HepG2 (cell line): ENCODE measurements around the gene LILRB4.
"Not testable (repeated sequence)": the region's sequence is repeated elsewhere in the genome, so short reads cannot be mapped to it uniquely, and the experiment has no call there.

Experiments used
- AKNA ChIP-seq: sonication (generic); formaldehyde crosslinking; IDR thresholded peaks from 2 replicates; pipeline ENCODE4 v1.4.0; 2020; ENCODE audit warnings: missing genetic modification reagents, borderline replicate concordance
- ATF6 ChIP-seq: sonication (generic); formaldehyde crosslinking; conservative IDR thresholded peaks from 2 replicates; pipeline ENCODE4 v1.4.0; 2020; ENCODE audit warnings: missing genetic modification reagents
- CBFB ChIP-seq: sonication (generic); formaldehyde crosslinking; IDR thresholded peaks from 2 replicates; pipeline ENCODE4 v1.4.0; 2020; ENCODE audit warnings: missing genetic modification reagents
- CTCF ChIP-seq: sonication (generic); formaldehyde crosslinking; IDR thresholded peaks from 2 replicates; pipeline ENCODE4 v1.5.0; 2020; ENCODE audit warnings: mild to moderate bottlenecking, missing genetic modification reagents, moderate library complexity
- HNRNPLL ChIP-seq: fragments of 200-400 bp; formaldehyde crosslinking; IDR thresholded peaks from 2 replicates; pipeline ENCODE4 v1.6.1; 2017; ENCODE audit warnings: mild to moderate bottlenecking, low read depth, low read length; ENCODE audit not compliant: poor library complexity, severe bottlenecking
- KDM5A ChIP-seq: fragments of 200-600 bp; sonication (generic); IDR thresholded peaks from 2 replicates; pipeline ENCODE4 v1.7.0; 2018; ENCODE audit warnings: antibody characterized with exemption, mild to moderate bottlenecking, low read length, borderline replicate concordance
- MAZ ChIP-seq, 2 experiments: sonication (generic) in 1 of 2; formaldehyde crosslinking in 1 of 2; IDR thresholded peaks; 2 replicates each; pipeline versions ENCODE4 v1.5.0 to v1.6.1; 2012 to 2020; ENCODE audit warnings: low read depth in 2 of 2, mild to moderate bottlenecking in 2 of 2, borderline replicate concordance in 1 of 2, improper control_type of control experiment in 1 of 2, low read length in 1 of 2, missing genetic modification reagents in 1 of 2, moderate library complexity in 1 of 2
- TCF7L2 ChIP-seq: IDR thresholded peaks from 2 replicates; pipeline ENCODE4 v1.6.1; 2011; ENCODE audit warnings: mild to moderate bottlenecking, low read depth, low read length, moderate library complexity
- ZSCAN21 ChIP-seq: sonication (generic); formaldehyde crosslinking; IDR thresholded peaks from 2 replicates; pipeline ENCODE4 v1.8.0; 2022; ENCODE audit warnings: mild to moderate bottlenecking, missing genetic modification reagents, moderate library complexity, borderline replicate concordance

- TF ChIP-seq HNRNPLL; MAZ (IDR thresholded peaks at IDR 0.05; ENCODE audit: borderline replicate concordance, low read depth, low read length); MAZ (CRISPR knock-in tag; IDR thresholded peaks at IDR 0.05; ENCODE audit: low read depth); CBFB (CRISPR knock-in tag); KDM5A; CTCF; ZSCAN21 (CRISPR knock-in tag); AKNA (CRISPR knock-in tag); TCF7L2; ATF6 (CRISPR knock-in tag): not testable (repeated sequence)
Observed at GRCh38 chr19:54624934-54625730, 37.7 kb upstream of the LILRB4 start.
